ENCODE results near the gene SDC4. TPM values are rescaled to one million over a fixed set of nuclear protein-coding genes. Genes with fewer than 3 reads are reported as not detected.
"Not testable (repeated sequence)": the region's sequence is repeated elsewhere in the genome, so short reads cannot be mapped to it uniquely, and the experiment has no call there.

SDC4 gene
- total RNA-seq, 1 donor from 2014 or later = 24.6 TPM

DNA sequence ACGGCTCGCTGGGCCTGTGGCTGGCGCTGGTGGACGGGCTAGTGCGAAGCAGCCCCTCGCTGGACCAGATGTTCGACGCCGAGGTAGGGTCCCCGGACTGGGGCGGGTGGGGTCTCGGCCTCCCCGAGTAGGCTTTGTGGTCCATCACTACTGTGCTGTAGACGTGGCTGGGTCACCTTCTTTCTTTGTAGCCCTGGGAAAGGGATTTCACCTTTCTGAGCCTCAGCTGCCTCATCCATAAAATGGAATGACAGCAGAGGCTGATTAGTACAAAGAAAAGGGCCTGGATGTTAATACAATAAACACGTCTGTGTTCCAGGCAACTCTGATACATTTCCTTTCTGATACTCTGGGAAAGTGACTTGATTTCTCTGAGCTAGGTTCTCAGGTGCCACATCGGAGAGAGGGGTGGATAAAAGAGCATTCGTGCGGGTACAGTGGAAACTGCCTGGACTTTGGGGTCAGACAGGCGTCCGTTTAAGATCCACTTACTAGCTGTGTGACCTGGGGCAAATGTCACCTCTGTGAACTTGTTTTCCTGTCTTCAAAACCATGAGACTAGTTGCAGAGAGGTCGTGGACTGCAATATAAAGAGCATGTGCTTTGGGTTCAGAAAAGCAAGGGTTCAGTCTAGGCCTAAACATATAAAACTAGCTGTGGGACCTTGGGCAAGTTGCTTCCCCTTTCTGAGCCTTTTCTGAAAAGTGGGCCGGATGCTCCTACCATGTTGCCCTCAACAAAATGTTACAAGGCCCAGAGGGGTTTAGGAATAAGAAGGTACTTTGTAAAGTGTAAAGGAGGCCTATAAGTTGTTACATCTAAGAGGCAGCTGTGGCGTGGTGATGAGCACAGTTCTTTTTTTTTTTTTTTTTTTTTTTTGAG is 15.6 kb upstream of the SDC4 start:
- no peak for DNase-seq (ENCODE audit: low read depth, low spot score)

DNA sequence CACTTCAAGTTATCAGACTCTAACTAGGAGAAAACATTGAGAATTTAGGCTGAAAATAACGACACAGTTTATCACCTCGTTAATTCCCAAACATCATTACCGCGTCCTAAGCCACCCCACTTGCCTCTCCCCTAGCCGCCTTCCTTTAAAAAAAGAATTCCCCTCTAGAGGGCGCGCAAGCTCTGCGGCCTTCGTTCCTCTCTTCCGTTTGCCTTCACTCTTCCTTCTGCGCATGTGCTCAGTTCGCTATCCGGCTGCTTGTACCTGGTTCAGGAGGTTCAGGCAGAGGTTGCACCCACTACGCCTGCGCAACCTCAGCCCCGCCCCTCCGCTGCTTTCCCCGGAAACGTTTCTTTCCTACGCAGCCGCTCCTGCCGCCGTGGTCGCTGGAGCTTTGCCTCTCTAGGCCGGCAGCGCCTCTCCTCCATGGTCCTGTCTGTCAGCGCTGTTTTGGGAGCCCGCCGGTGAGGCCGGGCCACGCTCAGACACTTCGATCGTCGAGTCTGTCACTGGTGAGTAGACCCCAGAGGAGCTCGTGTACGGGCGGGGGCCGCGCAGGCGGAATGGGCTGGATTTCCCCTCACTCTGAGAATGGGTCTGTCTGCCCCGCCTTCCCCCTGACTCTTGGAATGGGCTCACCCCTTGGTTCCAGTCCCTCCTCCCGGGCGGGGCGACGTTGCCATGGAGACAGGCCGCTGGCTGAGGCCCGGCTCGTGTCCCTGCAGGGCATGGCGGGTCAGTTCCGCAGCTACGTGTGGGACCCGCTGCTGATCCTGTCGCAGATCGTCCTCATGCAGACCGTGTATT is 14.8 kb upstream of the SDC4 start, which contains the start of gene SYS1:
SYS1 (plus strand) TSS at position 353 of the 807 bp plus-strand sequence; CDS start at position 729, 376 bp downstream.
- peak; percentile 93 for DNase-seq (ENCODE audit: low read depth, low spot score)

DNA sequence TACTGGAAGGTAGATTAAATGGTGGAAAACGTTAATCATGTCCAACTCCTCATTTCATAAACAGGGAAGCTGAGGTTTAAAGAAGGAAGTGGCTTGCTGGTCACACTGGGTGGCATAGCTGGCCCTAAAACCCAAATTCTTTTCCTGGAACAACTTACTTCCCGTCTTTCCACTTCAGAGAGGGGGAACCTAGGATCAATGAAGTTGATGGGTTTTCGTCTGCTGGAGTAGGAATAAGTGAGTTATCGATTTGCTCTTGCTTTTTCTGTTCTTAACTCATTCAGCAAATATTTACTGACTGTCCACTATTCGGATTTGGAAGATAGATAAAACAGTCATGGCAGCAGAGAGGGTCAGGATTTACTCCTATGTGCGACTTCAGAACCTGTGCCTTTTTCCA is 13.6 kb upstream of the SDC4 start:
- DNase-seq (ENCODE audit: low read depth, low spot score) = no peak

DNA sequence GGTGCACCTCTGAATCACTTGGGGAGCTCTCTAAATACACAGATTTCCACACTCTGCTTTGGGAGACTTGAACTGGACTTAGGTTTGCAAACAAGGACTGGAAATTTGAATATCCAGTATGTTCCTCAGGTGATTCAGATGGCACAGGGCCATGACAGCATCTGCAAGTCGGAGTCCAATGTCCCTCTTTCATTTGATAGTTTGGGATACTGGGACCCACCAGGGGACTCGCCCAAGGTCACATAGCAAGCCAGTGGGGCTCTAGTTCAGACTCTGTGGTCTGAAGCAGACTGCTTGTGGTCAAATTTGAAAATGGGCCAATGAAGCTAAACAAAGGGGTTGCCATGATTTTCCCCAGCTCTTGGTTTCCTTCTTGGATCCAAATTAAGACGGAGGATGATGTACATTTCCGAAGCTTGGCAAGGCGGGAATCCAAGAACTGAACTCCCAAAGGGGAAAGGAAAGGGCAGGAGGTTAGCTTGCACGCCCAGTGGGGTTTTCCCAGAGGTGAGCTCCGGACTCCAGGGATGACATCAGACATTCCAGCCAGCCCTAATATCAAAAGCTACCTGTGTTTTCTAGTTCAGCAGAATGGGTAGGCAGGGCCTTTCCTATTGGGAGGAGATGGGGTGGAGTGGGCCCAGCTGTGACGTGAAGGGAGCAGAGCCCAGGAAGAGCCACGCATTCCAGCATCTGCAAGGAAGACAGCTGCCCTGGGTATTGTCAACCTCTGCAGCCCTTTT is 11.4 kb upstream of the SDC4 start:
- peak; percentile 62 for DNase-seq (ENCODE audit: low read depth, low spot score)

DNA sequence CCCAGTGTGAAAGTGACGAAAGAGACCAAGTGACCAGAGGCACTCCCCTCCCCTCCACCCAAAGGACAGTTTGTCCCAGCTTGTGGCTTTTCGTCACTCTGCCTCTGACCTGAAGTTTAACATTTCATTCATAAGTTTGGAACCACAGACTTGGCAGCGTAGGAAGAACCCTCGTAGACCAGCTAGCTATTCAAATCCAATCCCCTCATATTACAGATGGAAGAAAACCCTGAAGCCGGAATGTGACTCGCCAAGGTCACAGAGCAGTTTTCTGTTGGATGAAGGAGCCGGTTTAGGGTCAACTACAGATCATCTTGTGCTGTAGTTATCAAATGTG is 10.8 kb upstream of the SDC4 start:
- DNase-seq (ENCODE audit: low read depth, low spot score) = no peak

DNA sequence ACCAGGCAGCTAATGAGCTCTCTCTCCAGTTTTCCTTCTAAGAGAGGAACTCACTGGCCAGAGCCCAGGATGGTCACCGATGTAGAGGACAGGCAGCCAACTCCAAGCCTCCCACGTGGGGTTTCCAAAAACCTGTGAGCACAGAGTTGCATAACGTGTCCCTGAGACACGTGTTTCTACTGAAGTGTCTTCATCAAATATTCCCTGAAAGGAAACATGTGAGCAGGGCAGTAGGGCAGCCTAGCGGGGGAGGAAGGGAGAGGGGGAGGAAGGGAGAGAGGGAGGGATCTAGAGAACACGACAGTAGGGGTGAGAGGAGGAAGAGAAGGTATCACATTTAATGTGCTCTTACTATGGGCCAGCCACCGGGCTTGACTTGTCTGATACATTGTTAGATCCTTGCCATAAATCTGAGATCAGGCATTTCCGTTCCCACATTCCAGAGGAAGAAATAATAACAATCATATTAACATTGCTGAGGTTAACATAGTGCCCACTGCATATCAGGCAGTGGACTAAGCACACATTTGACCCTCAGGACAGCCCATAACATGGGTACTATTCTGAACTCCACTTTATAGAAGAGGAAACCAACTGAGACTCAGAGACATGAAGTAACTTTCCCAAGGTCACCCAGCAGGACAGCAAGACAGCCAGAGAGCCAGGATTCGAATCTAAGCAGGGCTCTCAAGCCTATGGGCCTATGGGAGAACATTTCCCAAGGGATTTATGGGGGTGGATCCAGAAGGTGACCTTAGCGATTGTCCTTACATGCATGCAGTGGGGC is 10.3 kb upstream of the SDC4 start:
- DNase-seq (ENCODE audit: low read depth, low spot score) = peak; percentile 87

DNA sequence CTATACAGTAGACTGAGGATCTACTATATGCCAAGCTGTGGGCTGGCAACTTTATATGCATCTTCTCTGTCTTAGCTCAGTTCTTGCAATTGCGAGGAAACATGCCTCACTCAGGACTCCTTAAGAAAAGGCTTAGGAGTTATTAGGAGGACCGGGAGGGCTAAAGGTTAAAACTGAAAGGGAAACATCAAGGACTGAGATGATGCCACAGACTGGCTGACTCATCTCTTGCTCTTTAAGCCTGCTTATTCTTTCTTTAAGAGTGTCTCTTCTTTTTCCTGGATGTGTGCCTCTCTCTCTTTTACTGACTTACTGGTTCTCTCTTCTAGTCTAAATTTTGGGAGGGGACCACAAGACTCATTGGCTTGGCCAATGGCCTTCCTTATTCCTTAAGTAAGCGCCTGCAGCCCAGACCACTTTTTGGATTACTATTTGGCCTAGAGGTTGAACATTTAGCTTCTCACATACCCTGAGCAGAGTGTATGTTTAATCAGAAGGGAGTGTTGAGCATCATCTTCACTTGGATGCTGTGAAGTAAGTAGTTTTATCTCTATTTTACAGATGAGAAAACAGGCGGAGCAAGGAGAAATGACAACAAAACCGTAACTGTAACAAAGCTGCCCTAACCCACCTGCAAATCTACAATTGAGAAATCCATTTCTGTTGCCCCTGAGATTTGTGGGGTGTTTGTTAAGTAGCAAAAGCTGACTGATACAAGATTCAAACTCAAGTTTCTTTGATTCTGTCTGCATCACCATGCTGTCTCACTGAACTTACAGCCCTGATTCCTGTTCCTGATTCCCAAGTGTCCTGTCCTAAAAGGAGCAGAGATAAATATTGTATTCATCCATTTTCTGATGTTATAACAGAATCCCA is 7.2 kb upstream of the SDC4 start:
- no peak for DNase-seq (ENCODE audit: low read depth, low spot score)

DNA sequence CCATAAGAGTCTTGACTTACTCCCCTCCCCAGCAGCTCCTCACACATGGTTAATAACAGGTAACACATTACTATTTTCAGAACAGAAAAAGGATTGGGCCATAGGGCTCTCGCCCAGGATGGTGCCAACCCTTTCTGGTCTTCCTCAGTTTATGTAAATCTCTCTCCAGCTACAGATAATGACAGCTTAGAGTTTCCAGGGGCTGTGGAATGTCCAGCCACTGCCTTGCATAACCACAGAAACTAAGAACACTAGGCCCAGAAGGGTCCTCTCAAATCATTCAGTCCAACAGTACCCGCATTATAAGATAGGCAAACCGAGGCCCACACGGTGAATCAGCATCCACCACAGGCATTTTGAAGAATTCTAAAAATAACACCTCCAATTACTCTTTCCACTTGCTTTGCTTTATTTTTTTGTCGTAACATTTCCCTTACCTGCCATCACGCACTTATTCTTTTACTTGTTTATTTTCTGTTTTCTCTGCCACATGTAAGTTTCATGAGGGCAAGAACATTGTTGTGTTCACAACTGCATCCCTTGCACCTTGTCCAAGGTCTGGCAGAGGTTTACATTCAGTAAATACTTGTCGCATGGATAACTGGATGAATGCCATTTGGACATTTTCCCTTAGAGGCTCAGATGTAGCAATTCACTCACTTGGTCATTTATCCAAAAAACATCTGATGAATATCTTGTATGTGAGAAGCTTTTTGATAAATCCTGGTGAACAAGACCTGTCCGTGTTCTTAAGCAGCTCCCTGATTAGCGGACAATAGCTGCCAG is 6.4 kb upstream of the SDC4 start:
- DNase-seq (ENCODE audit: low read depth, low spot score) = no peak

DNA sequence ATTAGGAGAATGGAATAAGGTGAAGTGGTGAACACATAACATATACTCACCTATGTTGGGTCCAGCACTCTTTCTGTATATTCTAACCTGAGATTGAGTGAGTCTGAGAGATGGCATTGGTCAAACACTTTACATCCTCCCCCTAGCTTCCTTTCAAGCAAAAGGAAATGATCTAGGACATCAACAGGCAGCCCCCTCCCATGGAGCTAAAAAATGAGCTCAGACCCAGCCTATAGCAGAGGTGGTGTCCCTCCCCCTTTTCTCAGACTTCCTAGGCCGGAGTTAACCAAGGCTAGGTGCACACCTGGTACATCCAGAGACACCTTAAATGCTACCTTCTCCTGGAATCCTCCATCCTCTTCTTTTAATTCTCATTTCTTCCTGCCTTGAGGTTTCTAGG is 5.5 kb upstream of the SDC4 start:
- DNase-seq (ENCODE audit: low read depth, low spot score) = no peak

DNA sequence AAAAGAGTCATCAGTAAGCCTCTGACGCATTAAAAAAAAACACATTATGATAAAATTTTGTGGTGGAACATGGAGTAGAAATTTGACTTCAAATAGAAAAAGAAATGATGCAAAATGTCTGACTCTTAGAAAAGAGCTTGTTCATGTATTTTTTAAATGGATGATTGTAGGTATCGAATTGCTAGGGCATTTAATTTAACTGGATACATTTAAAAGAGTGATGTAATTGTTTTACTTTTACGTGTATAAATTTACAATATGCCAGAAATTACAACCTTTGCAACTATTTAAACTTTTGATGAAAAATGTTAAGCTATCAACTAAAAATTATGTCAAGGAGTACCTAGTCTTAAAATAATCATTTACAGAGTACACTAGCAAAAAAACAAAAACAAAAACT is 4.5 kb upstream of the SDC4 start:
- DNase-seq (ENCODE audit: low read depth, low spot score) = no peak

DNA sequence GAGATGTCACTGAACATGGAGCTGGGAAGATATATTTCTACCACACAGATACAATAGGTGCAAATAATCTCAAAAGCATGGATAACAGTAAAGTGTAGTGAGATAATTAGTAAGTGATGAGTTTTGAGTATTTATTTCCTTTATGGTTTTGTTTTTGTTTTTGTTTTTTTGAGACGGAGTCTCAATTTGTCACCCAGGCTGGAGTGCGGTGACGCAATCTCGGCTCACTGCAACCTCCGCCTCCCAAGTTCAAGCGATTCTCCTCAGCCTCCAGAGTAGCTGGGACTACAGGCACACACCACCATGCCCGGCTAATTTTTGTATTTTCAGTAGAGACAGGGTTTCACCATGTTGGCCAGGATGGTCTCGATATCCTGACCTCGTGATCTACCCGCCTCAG is 2.6 kb upstream of the SDC4 start:
- not testable (repeated sequence) for DNase-seq (ENCODE audit: low read depth, low spot score)

DNA sequence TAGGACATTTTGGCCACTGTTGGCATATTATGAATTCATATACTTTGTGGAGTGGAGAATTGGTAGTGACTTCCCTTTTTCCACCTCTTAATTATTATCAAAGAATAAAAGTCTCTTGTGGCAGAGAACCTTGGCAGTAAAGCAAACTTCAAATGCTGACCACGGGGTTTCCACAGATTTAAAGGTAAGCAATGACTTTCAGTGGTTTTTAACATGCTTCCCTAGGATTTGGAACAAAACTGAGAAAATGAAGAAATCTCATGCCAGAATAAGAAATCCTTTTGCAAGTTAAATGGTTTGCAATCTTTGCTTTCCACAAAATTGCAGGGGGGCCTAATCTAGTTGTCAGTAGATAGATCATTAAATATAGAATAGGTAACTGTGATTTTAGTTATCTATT is 2.0 kb upstream of the SDC4 start:
- no peak for DNase-seq (ENCODE audit: low read depth, low spot score)

DNA sequence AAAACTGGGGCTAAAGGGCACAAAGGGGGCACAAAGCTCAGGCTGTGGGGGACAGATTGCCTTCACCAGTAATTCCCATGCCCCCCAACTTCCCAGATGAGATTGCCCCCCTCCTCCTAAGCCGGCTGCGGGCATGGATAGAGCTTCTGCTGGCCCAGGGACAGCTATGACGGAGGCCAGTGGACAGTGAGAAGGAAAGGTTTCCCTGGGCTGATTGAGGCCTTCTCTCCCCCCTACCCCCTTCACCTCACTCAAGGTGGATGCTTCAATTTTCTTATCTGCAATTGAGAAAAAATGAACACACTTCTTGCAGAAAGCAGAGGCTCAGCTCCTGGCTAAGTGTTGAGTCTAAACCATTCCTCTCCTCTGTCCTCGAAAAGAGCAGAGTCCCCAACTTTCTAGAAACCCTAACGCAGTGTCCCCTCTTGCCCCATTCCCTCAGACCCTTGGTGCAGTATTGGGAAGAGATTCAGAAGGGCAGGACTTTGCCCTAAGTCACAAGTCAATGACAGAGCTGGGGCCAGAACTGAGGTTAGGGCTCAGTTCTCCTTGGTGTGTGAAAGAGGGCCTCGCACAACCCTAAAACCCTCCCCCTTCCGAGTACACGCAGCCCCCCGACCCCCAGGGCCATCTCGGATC is 808 bp downstream of the SDC4 start:
- no peak for DNase-seq (ENCODE audit: low read depth, low spot score)

DNA sequence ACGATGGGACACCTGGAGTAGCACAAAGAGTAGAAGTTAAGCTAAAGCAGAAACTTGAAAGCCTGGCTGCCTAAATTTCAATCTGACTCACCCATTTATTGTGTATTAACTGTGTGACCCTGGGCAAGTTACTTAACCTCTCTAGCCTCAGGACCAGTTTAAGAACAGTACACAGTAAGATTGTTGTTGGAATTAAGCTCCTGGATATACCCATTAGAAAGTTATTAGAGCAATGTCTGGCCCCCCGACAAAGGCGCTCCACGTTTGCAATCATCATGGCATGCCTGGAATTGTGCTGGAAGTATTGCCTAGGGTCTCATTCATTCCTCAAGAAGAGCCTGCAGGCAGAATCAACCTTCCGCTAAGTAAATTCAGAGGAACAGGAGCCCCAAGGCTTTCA is 1.4 kb downstream of the SDC4 start:
- no peak for DNase-seq (ENCODE audit: low read depth, low spot score)

DNA sequence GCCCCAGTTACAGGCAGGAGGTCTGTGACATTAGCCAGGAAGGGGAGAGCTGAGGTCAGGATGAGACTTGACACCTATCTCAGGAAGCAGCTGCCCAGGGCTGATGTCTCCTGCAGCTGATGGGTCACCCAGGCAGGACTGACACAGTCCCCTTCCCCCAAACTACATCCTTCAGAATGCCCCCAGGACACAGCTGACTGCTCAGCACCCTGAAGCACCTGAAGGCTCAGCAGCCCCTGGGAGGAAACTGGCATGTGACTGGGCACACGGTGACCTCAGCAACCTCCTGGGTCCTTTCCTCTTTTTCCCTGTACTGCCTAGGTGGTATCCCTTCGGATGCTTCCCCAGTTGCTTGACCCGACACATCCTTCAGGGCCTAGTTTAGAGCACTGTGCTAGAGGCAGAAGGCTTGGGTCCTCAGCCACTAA is 1.9 kb downstream of the SDC4 start:
- DNase-seq (ENCODE audit: low read depth, low spot score) = no peak

DNA sequence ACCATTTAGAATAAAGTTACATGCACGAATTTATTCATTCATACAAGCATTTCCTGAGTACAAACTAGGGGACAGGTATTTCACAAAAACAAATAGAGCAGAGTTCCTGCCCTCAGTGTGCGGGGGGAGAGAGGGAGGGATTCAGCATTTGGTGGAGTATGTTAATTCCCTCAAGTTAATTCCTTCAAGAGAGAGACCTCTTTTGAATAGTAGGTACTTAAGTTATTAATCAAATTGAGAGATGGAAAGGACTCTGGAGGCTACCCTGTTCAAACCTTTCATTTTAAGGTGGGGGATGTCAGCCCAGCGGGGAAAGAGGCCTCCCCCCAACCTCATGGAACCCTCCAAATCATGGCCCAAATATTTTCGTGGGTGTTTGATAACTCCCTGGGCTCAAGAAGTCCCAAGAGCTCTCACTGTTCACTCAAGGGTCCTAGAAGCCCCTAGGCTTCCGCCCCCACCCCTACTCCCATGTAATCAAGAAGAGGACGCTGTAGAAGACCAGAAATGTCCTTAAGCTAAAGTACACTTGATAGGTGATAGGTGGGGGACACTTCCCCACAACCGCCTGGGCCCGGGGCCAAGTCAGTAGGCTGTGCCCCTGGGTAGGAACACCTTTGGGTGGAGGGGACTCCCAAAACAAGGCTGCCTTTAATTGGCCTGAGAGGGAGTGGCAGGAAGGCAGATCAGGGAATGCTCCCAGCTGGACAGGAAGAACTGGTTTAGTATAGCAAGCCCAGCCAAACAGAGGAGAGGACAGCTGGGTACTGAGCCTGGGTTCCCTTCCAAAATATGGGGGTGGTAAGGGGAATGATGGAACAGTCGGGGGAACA is 2.9 kb downstream of the SDC4 start:
- no peak for DNase-seq (ENCODE audit: low read depth, low spot score)

DNA sequence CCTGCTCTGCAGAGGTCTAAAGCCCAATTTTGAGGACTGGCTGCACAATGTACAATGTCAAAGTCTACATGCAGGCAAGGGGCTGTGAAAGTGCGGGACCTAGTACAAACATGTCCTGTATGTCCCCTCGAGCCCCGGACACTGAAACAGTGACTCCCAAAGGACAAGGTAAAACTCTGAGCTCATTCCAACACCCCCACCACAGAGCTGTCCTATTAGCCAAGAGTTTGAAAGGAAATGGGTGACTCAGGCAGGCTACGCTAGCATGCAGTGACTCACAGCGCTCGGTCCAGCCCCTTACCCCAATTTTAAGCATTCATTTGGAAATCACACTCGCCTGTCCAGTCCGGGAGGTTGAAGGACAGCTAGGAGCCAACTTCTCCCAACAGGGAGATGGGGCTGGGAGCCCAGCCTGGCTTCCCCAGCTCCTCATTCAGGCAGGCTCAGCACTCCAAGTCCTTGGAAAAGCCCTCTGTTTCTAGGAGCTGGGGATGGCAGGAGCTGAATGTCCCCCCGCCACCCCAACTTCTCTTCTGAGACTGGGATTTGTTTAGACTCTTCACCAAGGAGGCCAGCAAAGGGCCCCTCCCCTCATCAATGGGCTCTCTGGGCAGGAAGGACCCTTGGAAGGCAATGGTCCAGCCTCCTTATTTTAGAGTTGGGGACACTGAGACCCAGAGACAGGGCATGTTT is 3.9 kb downstream of the SDC4 start:
- peak; percentile 56 for DNase-seq (ENCODE audit: low read depth, low spot score)

All from pulmonary artery endothelial cell (primary cell).